A549 (cell line): ENCODE results near the gene WDFY2. TPM values are rescaled to one million over a fixed set of nuclear protein-coding genes. Genes with fewer than 3 reads are reported as not detected.

Experiments
- ATAC-seq, 2 experiments: fragments of 200-7000 bp in 1 of 2; fragments of >200 bp in 1 of 2; cut with Nextera tagmentation in 1 of 2; cut with Tn5 transposase in 1 of 2; 3 replicates each; pipeline versions ENCODE4 v1.8.0 to v1.9.1; 2018 to 2020; ENCODE audit warnings: mild to moderate bottlenecking in 1 of 2, moderate library complexity in 1 of 2
- CTCF ChIA-PET: fragments of 300-600 bp; sonication (Branson Sonifier 250); formaldehyde crosslinking; extraction: SDS; loops from one replicate; lab custom pipeline; 2021; ENCODE audit warnings: antibody characterized with exemption, inconsistent platforms; lab: Yijun Ruan, JAX
- POLR2A ChIA-PET: fragments of 350-600 bp; formaldehyde crosslinking; extraction: SDS; loops from one replicate; lab custom pipeline; 2021; ENCODE audit warnings: antibody characterized with exemption, inconsistent platforms; lab: Yijun Ruan, JAX
- DNase-seq, 2 experiments: peaks; one replicate each; pipeline versions ENCODE4 v3.0.0 to v3.0.0-alpha.2; 2011 to 2016; ENCODE audit warnings: low read depth in 1 of 2, low spot score in 1 of 2
- FAIRE-seq: peaks from 2 replicates; lab custom pipeline; 2011; peaks lifted over from hg19 to GRCh38; lab: Jason Lieb, UNC
- H3K27ac ChIP-seq, 2 experiments: fragments of >200 bp; sonication (Bioruptor Twin); formaldehyde crosslinking; 3 replicates each; pipeline ENCODE4 v1.5.1; 2016 to 2017
- H3K4me1 ChIP-seq: fragments of >200 bp; sonication (Bioruptor Twin); formaldehyde crosslinking; 3 replicates; pipeline ENCODE4 v1.6.1; 2016
- H3K4me2 ChIP-seq: fragments of >200 bp; sonication (Bioruptor Twin); formaldehyde crosslinking; 3 replicates; pipeline ENCODE4 v1.6.1; 2016
- H3K4me3 ChIP-seq: fragments of >200 bp; sonication (Bioruptor Twin); formaldehyde crosslinking; 3 replicates; pipeline ENCODE4 v1.5.1; 2016
- H3K9me3 ChIP-seq: fragments of >200 bp; sonication (Bioruptor Twin); formaldehyde crosslinking; 3 replicates; pipeline ENCODE4 v1.6.1; 2016
- CHD4 ChIP-seq: fragments of 200-600 bp; sonication (generic); IDR thresholded peaks from 2 replicates; pipeline ENCODE4 v1.6.1; 2016; ENCODE audit warnings: antibody characterized with exemption, mild to moderate bottlenecking, borderline replicate concordance
- EHF ChIP-seq: fragments of 250-450 bp; sonication (Bioruptor Pico); IDR thresholded peaks from 2 replicates; pipeline ENCODE4 v1.5.0; 2020; ENCODE audit warnings: mild to moderate bottlenecking
- FOSB ChIP-seq: fragments of 250-450 bp; sonication (Bioruptor Pico); IDR thresholded peaks from 2 replicates; pipeline ENCODE4 v1.5.0; 2020; ENCODE audit warnings: mild to moderate bottlenecking, moderate library complexity
- HEYL ChIP-seq: fragments of 250-450 bp; sonication (Bioruptor Pico); IDR thresholded peaks from 2 replicates; pipeline ENCODE4 v1.8.0; 2021; ENCODE audit warnings: mild to moderate bottlenecking, moderate library complexity
- HOXA7 ChIP-seq: fragments of 250-450 bp; sonication (Bioruptor Pico); IDR thresholded peaks from 2 replicates; pipeline ENCODE4 v1.5.0; 2020; ENCODE audit warnings: mild to moderate bottlenecking, moderate library complexity
- HOXB13 ChIP-seq: fragments of 250-450 bp; sonication (Bioruptor Pico); IDR thresholded peaks from 2 replicates; pipeline ENCODE4 v1.5.0; 2020; ENCODE audit warnings: low read depth, mild to moderate bottlenecking, moderate library complexity
- HOXB5 ChIP-seq: fragments of 250-450 bp; sonication (Bioruptor Pico); IDR thresholded peaks from 2 replicates; pipeline ENCODE4 v1.5.0; 2020; ENCODE audit warnings: mild to moderate bottlenecking, moderate library complexity
- JUN ChIP-seq, 2 experiments: fragments of >200 bp; sonication (Bioruptor Twin); formaldehyde crosslinking; IDR thresholded peaks; 2 replicates in 1 of 2; 3 replicates in 1 of 2; pipeline ENCODE4 v1.6.1; 2016 to 2017
- MAFK ChIP-seq: fragments of 450-650 bp; IDR thresholded peaks from 2 replicates; pipeline ENCODE4 v1.6.1; 2014; ENCODE audit not compliant: partially characterized antibody
- NR3C1 ChIP-seq: fragments of >200 bp; sonication (Bioruptor Twin); formaldehyde crosslinking; IDR thresholded peaks from 3 replicates; pipeline ENCODE4 v1.6.1; 2017
- POLR2A ChIP-seq: IDR thresholded peaks from 2 replicates; pipeline ENCODE4 v1.6.1; 2012; ENCODE audit warnings: mild to moderate bottlenecking, low read length
- RARB ChIP-seq: fragments of 250-450 bp; sonication (Bioruptor Pico); IDR thresholded peaks from 2 replicates; pipeline ENCODE4 v1.8.0; 2021; ENCODE audit warnings: mild to moderate bottlenecking, moderate library complexity
- TP53 ChIP-seq: fragments of 250-450 bp; sonication (Bioruptor Pico); IDR thresholded peaks from 2 replicates; pipeline ENCODE4 v1.5.0; 2021; ENCODE audit warnings: mild to moderate bottlenecking, moderate library complexity
- ZFP36 ChIP-seq: fragments of 450-650 bp; IDR thresholded peaks from 2 replicates; pipeline ENCODE4 v1.6.1; 2014; ENCODE audit warnings: borderline replicate concordance; ENCODE audit not compliant: partially characterized antibody
- WGBS: methylation state at CpG from one replicate; pipeline ENCODE4 v1.1.6; 2017; ENCODE audit errors: missing lambda C conversion rate; 5-methylcytosine and 5-hydroxymethylcytosine counted together
- polyA plus RNA-seq, 4 experiments: library from polyadenylated mRNA; depleted of rRNA in 3 of 4; stranded (reverse); fragments of >200 nt; fragmentation: RNase III in 1 of 4; extraction: RNeasy Plus Mini Kit Qiagen cat#74134 plus additional on column Dnase treatment in 1 of 4; gene quantifications; 2 replicates in 3 of 4; 3 replicates in 1 of 4; pipeline ENCODE4 v1.2.3, GENCODE V29; 2011 to 2017
- TF ChIP-seq, protein P1 (sequence below): fragments of 250-450 bp; sonication (Bioruptor Pico); IDR thresholded peaks from 2 replicates; pipeline ENCODE4 v1.5.0; 2021; ENCODE audit warnings: mild to moderate bottlenecking, moderate library complexity, borderline replicate concordance
- TF ChIP-seq, protein P2 (sequence below): fragments of >200 bp; sonication (Bioruptor Twin); formaldehyde crosslinking; IDR thresholded peaks from 2 replicates; pipeline ENCODE4 v1.6.1; 2016
- TF ChIP-seq, protein P3 (sequence below): fragments of 250-450 bp; sonication (Bioruptor Pico); IDR thresholded peaks from 2 replicates; pipeline ENCODE4 v1.5.0; 2020; ENCODE audit warnings: low read depth, mild to moderate bottlenecking, moderate library complexity
- TF ChIP-seq, protein P4 (sequence below): IDR thresholded peaks from 2 replicates; pipeline ENCODE4 v1.6.1; 2012
- TF ChIP-seq, protein P5 (sequence below): fragments of 450-650 bp; IDR thresholded peaks from 2 replicates; pipeline ENCODE4 v1.6.1; 2014; ENCODE audit warnings: antibody characterized with exemption

Gene WDFY2
- polyA plus RNA-seq, 2 of the 4 experiments (the other 2 are of a cell fraction), result 5.2 to 8.5 TPM

DNA sequence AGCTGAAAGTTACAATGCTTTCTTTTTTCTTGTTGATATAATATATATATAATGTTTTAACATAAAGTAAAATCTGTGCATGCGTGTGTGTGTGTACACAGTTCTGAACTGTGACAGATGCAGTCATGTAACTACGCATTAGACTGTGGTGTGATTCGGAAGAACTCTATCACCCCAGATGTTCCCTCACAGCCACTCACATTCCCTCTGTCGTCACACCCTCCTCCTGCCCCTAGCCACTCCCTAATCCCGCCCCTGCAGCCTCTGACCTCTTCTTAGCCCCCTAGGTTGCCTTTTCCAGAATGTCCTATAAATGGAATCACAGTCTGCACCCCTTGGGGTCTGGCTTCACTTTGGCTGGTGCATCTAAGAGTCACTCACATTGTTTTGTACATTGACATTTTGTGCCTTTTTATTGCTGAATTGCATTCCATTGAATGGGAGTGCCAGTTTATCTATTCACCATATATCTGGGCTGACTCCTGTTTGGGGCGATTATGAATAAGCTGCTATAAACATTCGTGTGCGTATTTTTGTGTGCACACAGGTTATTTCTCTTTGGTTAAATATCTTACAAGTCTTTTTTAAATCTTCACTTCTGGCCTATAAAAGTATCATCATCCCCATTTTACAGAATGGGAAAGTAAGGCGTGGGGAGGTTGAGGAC, 199.3 kb downstream of the WDFY2 start (continued):
- TF ChIP-seq, protein P1, sequence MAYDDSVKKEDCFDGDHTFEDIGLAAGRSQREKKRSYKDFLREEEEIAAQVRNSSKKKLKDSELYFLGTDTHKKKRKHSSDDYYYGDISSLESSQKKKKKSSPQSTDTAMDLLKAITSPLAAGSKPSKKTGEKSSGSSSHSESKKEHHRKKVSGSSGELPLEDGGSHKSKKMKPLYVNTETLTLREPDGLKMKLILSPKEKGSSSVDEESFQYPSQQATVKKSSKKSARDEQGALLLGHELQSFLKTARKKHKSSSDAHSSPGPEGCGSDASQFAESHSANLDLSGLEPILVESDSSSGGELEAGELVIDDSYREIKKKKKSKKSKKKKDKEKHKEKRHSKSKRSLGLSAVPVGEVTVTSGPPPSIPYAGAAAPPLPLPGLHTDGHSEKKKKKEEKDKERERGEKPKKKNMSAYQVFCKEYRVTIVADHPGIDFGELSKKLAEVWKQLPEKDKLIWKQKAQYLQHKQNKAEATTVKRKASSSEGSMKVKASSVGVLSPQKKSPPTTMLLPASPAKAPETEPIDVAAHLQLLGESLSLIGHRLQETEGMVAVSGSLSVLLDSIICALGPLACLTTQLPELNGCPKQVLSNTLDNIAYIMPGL (CRISPR knock-in tag), result no peak
- TF ChIP-seq, protein P2, sequence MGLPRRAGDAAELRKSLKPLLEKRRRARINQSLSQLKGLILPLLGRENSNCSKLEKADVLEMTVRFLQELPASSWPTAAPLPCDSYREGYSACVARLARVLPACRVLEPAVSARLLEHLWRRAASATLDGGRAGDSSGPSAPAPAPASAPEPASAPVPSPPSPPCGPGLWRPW, result no peak
- TF ChIP-seq, protein P3, sequence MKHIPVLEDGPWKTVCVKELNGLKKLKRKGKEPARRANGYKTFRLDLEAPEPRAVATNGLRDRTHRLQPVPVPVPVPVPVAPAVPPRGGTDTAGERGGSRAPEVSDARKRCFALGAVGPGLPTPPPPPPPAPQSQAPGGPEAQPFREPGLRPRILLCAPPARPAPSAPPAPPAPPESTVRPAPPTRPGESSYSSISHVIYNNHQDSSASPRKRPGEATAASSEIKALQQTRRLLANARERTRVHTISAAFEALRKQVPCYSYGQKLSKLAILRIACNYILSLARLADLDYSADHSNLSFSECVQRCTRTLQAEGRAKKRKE (CRISPR knock-in tag), result no peak
- TF ChIP-seq, all 56 proteins: peak for 0

DNA sequence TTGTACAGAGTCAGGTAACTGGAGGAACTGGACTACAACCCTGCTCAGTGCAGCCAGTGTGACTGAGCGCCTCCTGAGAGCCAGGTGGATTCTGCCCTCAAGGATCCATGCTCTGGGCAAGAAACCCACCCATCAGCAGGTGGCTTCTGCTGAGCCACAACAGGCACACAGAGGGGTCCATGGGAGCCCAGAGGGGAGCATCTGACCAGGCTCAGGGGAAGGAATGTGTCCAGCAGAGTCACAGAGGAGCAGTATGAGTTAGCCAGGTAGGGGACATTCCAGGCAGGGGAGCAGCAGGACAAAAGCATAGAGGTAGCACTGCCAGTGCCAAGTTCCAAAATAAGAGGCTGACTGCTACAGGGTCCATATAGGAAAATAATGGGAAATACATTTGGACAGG, 199.8 kb downstream of the WDFY2 start:
- FAIRE-seq, result no peak
- TF ChIP-seq HOXB5 (CRISPR knock-in tag) (no peak), HOXB13 (no peak), ZFP36 (no peak), FOSB (CRISPR knock-in tag) (no peak), TP53 (CRISPR knock-in tag) (no peak), RARB (CRISPR knock-in tag) (no peak), CHD4 (no peak), EHF (CRISPR knock-in tag) (no peak), MAFK (no peak), HEYL (CRISPR knock-in tag) (no peak), JUN (IDR thresholded peaks at IDR 0.05) (no peak), NR3C1 (no peak)
- TF ChIP-seq, protein P2, result no peak
- TF ChIP-seq, protein P4, sequence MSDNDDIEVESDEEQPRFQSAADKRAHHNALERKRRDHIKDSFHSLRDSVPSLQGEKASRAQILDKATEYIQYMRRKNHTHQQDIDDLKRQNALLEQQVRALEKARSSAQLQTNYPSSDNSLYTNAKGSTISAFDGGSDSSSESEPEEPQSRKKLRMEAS, result no peak
- TF ChIP-seq, protein P5, sequence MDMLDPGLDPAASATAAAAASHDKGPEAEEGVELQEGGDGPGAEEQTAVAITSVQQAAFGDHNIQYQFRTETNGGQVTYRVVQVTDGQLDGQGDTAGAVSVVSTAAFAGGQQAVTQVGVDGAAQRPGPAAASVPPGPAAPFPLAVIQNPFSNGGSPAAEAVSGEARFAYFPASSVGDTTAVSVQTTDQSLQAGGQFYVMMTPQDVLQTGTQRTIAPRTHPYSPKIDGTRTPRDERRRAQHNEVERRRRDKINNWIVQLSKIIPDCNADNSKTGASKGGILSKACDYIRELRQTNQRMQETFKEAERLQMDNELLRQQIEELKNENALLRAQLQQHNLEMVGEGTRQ, result no peak
- 80% methylated on average over 1 of the region's 1 CpG for WGBS
- POLR2A ChIA-PET, result no interaction called here
- Histone ChIP-seq H3K9me3 (no peaks in the 10 kb centered on the region), H3K4me3 (no peak overlapping the region), H3K4me1 (no peaks in the 10 kb centered on the region), H3K27ac (no peak overlapping the region), H3K4me2 (no peak overlapping the region)
- CTCF ChIA-PET, result interaction anchor here (6.6 kb wide), 1 partner anchor 14 kb away, joined by 33 read pairs; no protein-coding TSS in a partner anchor
- ATAC-seq, result no peak
- DNase-seq, result no peak

DNA sequence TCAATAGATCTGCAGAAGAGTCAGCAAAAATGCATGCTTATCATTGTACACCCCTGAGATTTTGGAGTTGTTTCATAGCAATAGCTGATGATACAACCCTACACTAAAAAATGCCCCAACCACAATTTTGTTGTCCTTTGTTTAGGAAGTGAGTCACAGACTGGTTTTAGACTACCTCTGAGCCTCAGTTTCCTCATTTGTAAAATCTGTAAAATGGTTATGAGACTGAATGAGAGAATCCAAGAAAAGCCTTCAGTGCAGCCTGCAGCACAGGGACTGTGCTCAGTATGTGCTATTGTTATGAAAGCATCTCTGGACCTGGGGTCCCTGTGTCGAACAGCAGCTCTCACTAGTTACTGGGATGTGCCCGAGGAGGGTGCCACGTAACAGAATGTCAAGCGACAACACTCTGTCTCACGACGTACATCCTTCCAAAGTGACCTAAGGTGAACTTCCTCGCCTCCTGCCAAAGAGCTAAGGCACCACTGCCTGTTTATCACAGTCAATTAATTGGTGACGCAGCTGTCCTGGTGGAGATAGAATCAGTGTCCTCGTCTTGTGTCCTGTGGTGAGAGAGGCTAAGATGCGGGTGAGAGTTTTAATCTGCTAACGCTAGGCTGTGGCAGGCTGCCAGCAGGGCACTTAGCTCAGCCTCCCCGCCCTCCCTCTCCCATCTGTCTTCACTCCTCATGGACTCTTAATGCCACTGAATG, 201.6 kb downstream of the WDFY2 start:
- TF ChIP-seq POLR2A (no peak), HOXA7 (CRISPR knock-in tag) (no peak)
- Histone ChIP-seq H3K4me3 (no peak overlapping the region), H3K27ac (no peak overlapping the region), H3K9me3 (no peaks in the 10 kb centered on the region), H3K4me2 (no peak overlapping the region), H3K4me1 (no peaks in the 10 kb centered on the region)
- DNase-seq (no peak), ATAC-seq (no peak), FAIRE-seq (no peak)
- WGBS, result 87% methylated on average over 12 of the region's 12 CpGs
- POLR2A ChIA-PET, result interaction anchor here (1.0 kb wide), 1 partner anchor 333 kb away, joined by 3 read pairs; the partner anchor contains the start of gene INTS6
- CTCF ChIA-PET, result interaction anchor here (0.6 to 6.6 kb wide), 7 partner anchors 8 to 454 kb away, joined by 3 to 33 read pairs (median 3); no protein-coding TSS in a partner anchor
